K562 (cell line): ENCODE results near the gene LBX1. TPM values are rescaled to one million over a fixed set of nuclear protein-coding genes. Genes with fewer than 3 reads are reported as not detected.

ENCODE experiments used
- ATAC-seq: fragments of 200-7000 bp; cut with Tn5 transposase; 3 replicates; pipeline ENCODE4 v1.9.1; 2020; ENCODE audit warnings: moderate library complexity
- BruUV-seq: library from RNA; stranded (reverse); fragments of 400-500 nt; replicated peaks from 2 replicates; lab custom pipeline; 2021; lab: Mats Ljungman, UMichigan
- CTCF ChIA-PET: fragments of 300-600 bp; formaldehyde crosslinking; extraction: SDS; loops from one replicate; lab custom pipeline; 2021; ENCODE audit warnings: low intra/inter-chr PET ratio; lab: Yijun Ruan, JAX
- POLR2A ChIA-PET: fragments of 300-600, 350-650 bp; sonication (Branson Sonifier 250); formaldehyde crosslinking; extraction: SDS; loops from one replicate; lab custom pipeline; 2021; ENCODE audit warnings: antibody characterized with exemption, inconsistent platforms; lab: Yijun Ruan, JAX
- DNase-seq, 4 experiments: peaks; one replicate each; pipeline versions ENCODE4 v3.0.0 to v3.0.0-alpha.2; 2011 to 2018; ENCODE audit warnings: low spot score in 3 of 4, mixed read lengths in 3 of 4; ENCODE audit errors: extremely low read depth in 1 of 4
- FAIRE-seq: peaks from 2 replicates; lab custom pipeline; 2011; peaks lifted over from hg19 to GRCh38; lab: Jason Lieb, UNC
- H2AFZ ChIP-seq: 2 replicates; pipeline ENCODE4 v1.6.0; 2011; ENCODE audit warnings: low read depth, low read length, control low read depth, inconsistent platforms
- H3K27ac ChIP-seq: fragments of 200-600 bp; 3 replicates; pipeline ENCODE4 v1.8.0; 2011; ENCODE audit warnings: low read depth, mild to moderate bottlenecking, control low read depth, inconsistent platforms, low read length, moderate library complexity, mixed read lengths; ENCODE audit errors: extremely low read depth
- H3K27me3 ChIP-seq, 2 experiments: fragments of 300-600 bp in 1 of 2; 2 replicates in 1 of 2; 3 replicates in 1 of 2; pipeline versions ENCODE4 v1.6.0 to v1.8.0; 2011; ENCODE audit warnings: inconsistent platforms in 2 of 2, low read length in 2 of 2, mild to moderate bottlenecking in 1 of 2, mixed read lengths in 1 of 2, moderate library complexity in 1 of 2; ENCODE audit not compliant: control insufficient read depth in 2 of 2, insufficient read depth in 2 of 2
- H3K36me3 ChIP-seq: fragments of 300-600 bp; 3 replicates; pipeline ENCODE4 v1.8.0; 2011; ENCODE audit warnings: mild to moderate bottlenecking, low read length, inconsistent platforms; ENCODE audit not compliant: control insufficient read depth, insufficient read depth
- H3K4me1 ChIP-seq, 2 experiments: fragments of 200-600 bp in 1 of 2; replicated peaks in 1 of 2; 2 replicates in 1 of 2; 3 replicates in 1 of 2; pipeline versions ENCODE4 v1.5.1 to v1.8.0; 2011; ENCODE audit warnings: inconsistent platforms in 2 of 2, low read length in 2 of 2, mild to moderate bottlenecking in 1 of 2, mixed read lengths in 1 of 2, moderate library complexity in 1 of 2; ENCODE audit not compliant: control insufficient read depth in 2 of 2, insufficient read depth in 2 of 2
- H3K4me2 ChIP-seq: 2 replicates; pipeline ENCODE4 v1.6.1; 2011; ENCODE audit warnings: low read length, control low read depth, inconsistent platforms, mixed read lengths; ENCODE audit not compliant: insufficient read depth
- H3K4me3 ChIP-seq: fragments of 200-600 bp; sonication (generic), shearing (Covaris generic); 2 replicates; pipeline ENCODE4 v1.5.1; 2016; ENCODE audit warnings: control low read depth, inconsistent platforms
- H3K79me2 ChIP-seq: fragments of 200-600 bp; 3 replicates; pipeline ENCODE4 v1.8.0; 2011; ENCODE audit warnings: low read length, inconsistent platforms; ENCODE audit not compliant: control insufficient read depth, insufficient read depth
- H3K9ac ChIP-seq, 2 experiments: 2 replicates each; pipeline versions ENCODE4 v1.6.0 to v1.6.1; 2011; ENCODE audit warnings: low read depth in 2 of 2, low read length in 2 of 2, control low read depth in 1 of 2, inconsistent platforms in 1 of 2, mild to moderate bottlenecking in 1 of 2, mixed read lengths in 1 of 2; ENCODE audit not compliant: insufficient read depth in 1 of 2
- H3K9me1 ChIP-seq: one replicate; pipeline ENCODE4 v1.6.0; 2011; ENCODE audit warnings: inconsistent platforms, mild to moderate bottlenecking, low read length, moderate library complexity; ENCODE audit not compliant: control insufficient read depth, insufficient read depth
- H3K9me3 ChIP-seq: replicated peaks from 2 replicates; pipeline ENCODE4 v1.5.1; 2011; ENCODE audit warnings: low read depth, low read length, inconsistent platforms; ENCODE audit not compliant: control insufficient read depth, insufficient read depth
- H4K20me1 ChIP-seq: replicated peaks from 2 replicates; pipeline ENCODE4 v1.6.1; 2011; ENCODE audit warnings: low read length, inconsistent platforms, mixed read lengths; ENCODE audit not compliant: control insufficient read depth, insufficient read depth
- BMI1 ChIP-seq: fragments of 150-350 bp; IDR thresholded peaks from 2 replicates; pipeline ENCODE4 v1.6.1; 2014; ENCODE audit warnings: low read length
- BRF1 ChIP-seq: IDR thresholded peaks from 3 replicates; pipeline ENCODE4 v1.6.1; 2011; ENCODE audit warnings: borderline replicate concordance, mild to moderate bottlenecking; ENCODE audit not compliant: insufficient read length; ENCODE audit errors: extremely low read depth
- CGGBP1 ChIP-seq: fragments of 250-450 bp; sonication (Bioruptor Pico); IDR thresholded peaks from 2 replicates; pipeline ENCODE4 v1.9.0; 2021; ENCODE audit warnings: mild to moderate bottlenecking
- DMBX1 ChIP-seq: fragments of 250-450 bp; sonication (Bioruptor Pico); IDR thresholded peaks from 2 replicates; pipeline ENCODE4 v1.8.0; 2022; ENCODE audit warnings: inconsistent platforms, mild to moderate bottlenecking, moderate library complexity, borderline replicate concordance
- FOXJ3 ChIP-seq: sonication (generic); formaldehyde crosslinking; IDR thresholded peaks from 2 replicates; pipeline ENCODE4 v1.4.0; 2020; ENCODE audit warnings: mild to moderate bottlenecking, missing genetic modification reagents
- GTF2F1 ChIP-seq: IDR thresholded peaks from 2 replicates; pipeline ENCODE4 v1.6.1; 2011; ENCODE audit warnings: low read depth, low read length, improper control_type of control experiment
- HNRNPK ChIP-seq: fragments of 200-400 bp; formaldehyde crosslinking; IDR thresholded peaks from one replicate; pipeline ENCODE4 v1.6.1; 2018; ENCODE audit warnings: mild to moderate bottlenecking, low read depth, low read length; ENCODE audit not compliant: poor library complexity, severe bottlenecking
- MIER1 ChIP-seq: fragments of 450-650 bp; IDR thresholded peaks from 2 replicates; pipeline ENCODE4 v1.6.1; 2016; ENCODE audit warnings: antibody characterized with exemption, mild to moderate bottlenecking, low read depth
- NR1H2 ChIP-seq: sonication (generic); formaldehyde crosslinking; IDR thresholded peaks from 2 replicates; pipeline ENCODE4 v1.4.0; 2020; ENCODE audit warnings: mild to moderate bottlenecking, missing genetic modification reagents
- PHB2 ChIP-seq: fragments of 450-650 bp; IDR thresholded peaks from 2 replicates; pipeline ENCODE4 v1.6.1; 2017; ENCODE audit warnings: low read depth
- PTBP1 ChIP-seq: fragments of 200-400 bp; formaldehyde crosslinking; IDR thresholded peaks from 2 replicates; pipeline ENCODE4 v1.6.1; 2017; ENCODE audit warnings: low read depth, low read length
- RCOR1 ChIP-seq, 2 experiments: IDR thresholded peaks; 2 replicates each; pipeline ENCODE4 v1.6.1; 2012; ENCODE audit warnings: low read depth in 2 of 2, low read length in 2 of 2, borderline replicate concordance in 1 of 2, improper control_type of control experiment in 1 of 2
- SIRT6 ChIP-seq: IDR thresholded peaks from one replicate; pipeline ENCODE4 v1.6.1; 2012; ENCODE audit warnings: low read depth, mild to moderate bottlenecking, control low read depth, inconsistent platforms, low read length, moderate library complexity
- ZBTB26 ChIP-seq: fragments of 450-650 bp; formaldehyde crosslinking; IDR thresholded peaks from 2 replicates; pipeline ENCODE4 v1.4.0; 2022; ENCODE audit warnings: missing genetic modification characterization
- ZFP30 ChIP-seq: fragments of 250-450 bp; sonication (Bioruptor Pico); IDR thresholded peaks from 2 replicates; pipeline ENCODE4 v1.8.0; 2022; ENCODE audit warnings: moderate library complexity, mild to moderate bottlenecking, inconsistent platforms, borderline replicate concordance
- ZFPM2 ChIP-seq: fragments of 250-450 bp; sonication (Bioruptor Pico); IDR thresholded peaks from 2 replicates; pipeline ENCODE4 v1.5.1; 2022; ENCODE audit warnings: mild to moderate bottlenecking
- ZHX1 ChIP-seq: fragments of 150-350 bp; conservative IDR thresholded peaks from 2 replicates; pipeline ENCODE4 v1.6.1; 2014; ENCODE audit warnings: low read length
- ZNF224 ChIP-seq: sonication (generic); formaldehyde crosslinking; IDR thresholded peaks from 2 replicates; pipeline ENCODE4 v1.8.0; 2022; ENCODE audit warnings: mild to moderate bottlenecking, missing genetic modification reagents
- ZNF639 ChIP-seq, 2 experiments: fragments of 200-800 bp in 1 of 2; sonication (Bioruptor generic) in 1 of 2; sonication (generic) in 1 of 2; formaldehyde crosslinking in 1 of 2; IDR thresholded peaks in 1 of 2; conservative IDR thresholded peaks in 1 of 2; 2 replicates each; pipeline versions ENCODE4 v1.5.0 to v1.6.1; 2016 to 2020; ENCODE audit warnings: missing compliant biosample characterization in 1 of 2, missing genetic modification characterization in 1 of 2, missing genetic modification reagents in 1 of 2
- WGBS: fragments of 100-300 bp; shearing (Covaris generic); methylation state at CpG from one replicate; pipeline ENCODE4 v1.1.6; 2016; ENCODE audit warnings: low coverage, mixed read lengths; ENCODE audit not compliant: insufficient coverage; ENCODE audit errors: missing lambda C conversion rate; 5-methylcytosine and 5-hydroxymethylcytosine counted together
- in situ Hi-C: fragments of 300-500 bp; cut with MboI; formaldehyde crosslinking; loops from 4 replicates; pipeline ENCODE4 v1.15.0; 2018; ENCODE audit warnings: inconsistent platforms, mixed read lengths
- intact Hi-C: fragments of 100-400 bp; cut with micrococcal nuclease; formaldehyde crosslinking; loops from 2 replicates; pipeline ENCODE4 v1.14.2; 2022
- polyA plus RNA-seq, 8 experiments: library from polyadenylated mRNA; depleted of rRNA in 4 of 8; stranded (reverse) in 5 of 8; unstranded in 3 of 8; fragments of >200 nt; fragmentation: Nextera tagmentation in 2 of 8; fragmentation: Illumina TruSeq in 1 of 8; extraction: Ambion mirVana in 2 of 8; extraction: Trizol in 1 of 8; gene quantifications; 2 replicates each; pipeline versions ENCODE4 v1.2.1 to v1.2.3, GENCODE V29; 2011 to 2014; ENCODE audit warnings: inconsistent platforms in 1 of 8, missing spikeins in 1 of 8
- total RNA-seq, 7 experiments: library from RNA; depleted of rRNA in 6 of 7; stranded (reverse); fragments of >200 nt in 6 of 7; fragmentation: Illumina TruSeq in 2 of 7; extraction: Trizol in 2 of 7; gene quantifications; 2 replicates each; pipeline versions ENCODE4 v1.2.1 to v1.2.3, GENCODE V29; 2011 to 2021; ENCODE audit warnings: low replicate concordance in 1 of 7

LBX1 gene
- total and polyA plus RNA-seq, 9 of the 15 experiments (the other 6 are each of a cell fraction or from before 2014, with no cell fraction given), result not detected

- CTCF ChIA-PET, result interaction anchor here (0.6 kb wide), 1 partner anchor 145 kb away, joined by 7 read pairs; no protein-coding TSS in a partner anchor
- Histone ChIP-seq H3K79me2 (no peaks in the 10 kb centered on the region), H3K4me3 (no peak overlapping the region), H3K4me2 (no peak overlapping the region), H3K9me1 (no peaks in the 10 kb centered on the region), H3K9me3 (no peaks in the 10 kb centered on the region), H3K36me3 (no peaks in the 10 kb centered on the region), H3K27ac (no peak overlapping the region), H3K9ac (no peak overlapping the region), H2AFZ (no peak overlapping the region), H3K27me3 (peaks cover 40 to 82% of the 10 kb centered on the region in 2 experiments), H4K20me1 (no peaks in the 10 kb centered on the region), H3K4me1 (peaks cover 0 to 33% of the 10 kb centered on the region in 2 experiments; a peak in 2 of 5 replicates)
- DNase-seq (no peak), ATAC-seq (no peak), FAIRE-seq (no peak)
- in situ Hi-C loops, result no loop called here
- BruUV-seq, result no TSS peak
- POLR2A ChIA-PET, result no interaction called here
- intact Hi-C loops, result no loop called here
- 0% methylated on average over 2 of the region's 3 CpGs for WGBS
- no peak for TF ChIP-seq ZHX1
- TF ChIP-seq SIRT6, result no peak
- no peak for TF ChIP-seq ZFPM2 (CRISPR knock-in tag)
- no peak for TF ChIP-seq FOXJ3 (CRISPR knock-in tag)
- TF ChIP-seq HNRNPK, result no peak
- TF ChIP-seq CGGBP1 (CRISPR knock-in tag), result no peak
- no peak for TF ChIP-seq DMBX1
- TF ChIP-seq PTBP1, result no peak
- TF ChIP-seq PHB2, result no peak
- TF ChIP-seq BRF1, result no peak
- no peak for TF ChIP-seq GTF2F1
- TF ChIP-seq ZNF224, result no peak
- no peak for TF ChIP-seq NR1H2 (CRISPR knock-in tag)
- no peak for TF ChIP-seq ZNF639 (CRISPR knock-in tag; conservative IDR thresholded peaks at IDR 0.05 in 1 of 2, IDR thresholded peaks at IDR 0.05 in 1 of 2)
- no peak for TF ChIP-seq RCOR1 (IDR thresholded peaks at IDR 0.05; ENCODE audit: borderline replicate concordance in 1 of 2, low read depth in 2 of 2, low read length in 2 of 2)
- no peak for TF ChIP-seq ZBTB26 (CRISPR knock-in tag)
- no peak for TF ChIP-seq MIER1
- no peak for TF ChIP-seq ZFP30 (CRISPR knock-in tag)
- no peak for TF ChIP-seq BMI1
These were observed 4.6 kb upstream of the LBX1 start for GRCh38 chr10:101233863-101234262.
